CD14-positive monocyte (primary cell): Measurements from ENCODE around the gene CARM1. TPM values are rescaled to one million over a fixed set of nuclear protein-coding genes. Genes with fewer than 3 reads are reported as not detected.
A peak's percentile ranks its signal among the peaks of the same experiment; 100 is the strongest.

Experiments used
- DNase-seq, 3 donors: peaks; one replicate each; pipeline ENCODE4 v3.0.0-alpha.2; 2011 to 2022
- H2AFZ ChIP-seq: 2 replicates; pipeline ENCODE4 v1.6.0; 2012; ENCODE audit warnings: mild to moderate bottlenecking, low read depth, low read length, inconsistent platforms; ENCODE audit not compliant: insufficient read depth, poor library complexity, severe bottlenecking
- H3K27ac ChIP-seq, 2 donors: 1 replicate in 1 of 2; 2 replicates in 1 of 2; pipeline ENCODE4 v1.5.1; 2012 to 2013; ENCODE audit warnings: low read length in 2 of 2, control low read depth in 1 of 2, inconsistent platforms in 1 of 2, low read depth in 1 of 2, mild to moderate bottlenecking in 1 of 2
- H3K27me3 ChIP-seq, 2 donors: one replicate each; pipeline versions ENCODE4 v1.6.0 to v1.6.1; 2011 to 2013; ENCODE audit warnings: low read length in 2 of 2; ENCODE audit not compliant: control insufficient read depth in 2 of 2, insufficient read depth in 2 of 2
- H3K36me3 ChIP-seq, 2 donors: replicated peaks in 1 of 2; 1 replicate in 1 of 2; 2 replicates in 1 of 2; pipeline versions ENCODE4 v1.5.1 to v1.6.1; 2012 to 2013; ENCODE audit warnings: low read length in 2 of 2, control low read depth in 1 of 2, inconsistent platforms in 1 of 2, mild to moderate bottlenecking in 1 of 2; ENCODE audit not compliant: insufficient read depth in 2 of 2, control insufficient read depth in 1 of 2
- H3K4me1 ChIP-seq, 2 donors: 1 replicate in 1 of 2; 2 replicates in 1 of 2; pipeline versions ENCODE4 v1.5.1 to v1.6.1; 2012 to 2013; ENCODE audit warnings: low read length in 2 of 2, control low read depth in 1 of 2, inconsistent platforms in 1 of 2, mild to moderate bottlenecking in 1 of 2, moderate library complexity in 1 of 2; ENCODE audit not compliant: insufficient read depth in 2 of 2, control insufficient read depth in 1 of 2
- H3K4me2 ChIP-seq: replicated peaks from 2 replicates; pipeline ENCODE3; 2012; ENCODE audit warnings: low read length, moderate library complexity, mild to moderate bottlenecking; ENCODE audit not compliant: poor library complexity, severe bottlenecking; ENCODE audit errors: extremely low read depth
- H3K4me3 ChIP-seq, 3 experiments: fragments of 200-600 bp in 1 of 3; sonication (generic) in 1 of 3; replicated peaks in 1 of 3; 1 replicate in 2 of 3; 2 replicates in 1 of 3; pipeline ENCODE4 v1.5.1; 2011 to 2013; ENCODE audit warnings: low read length in 3 of 3, mild to moderate bottlenecking in 3 of 3, control low read depth in 2 of 3, low read depth in 2 of 3, inconsistent platforms in 1 of 3, moderate library complexity in 1 of 3
- H3K79me2 ChIP-seq: 2 replicates; pipeline ENCODE4 v1.6.0; 2012; ENCODE audit warnings: mild to moderate bottlenecking, control low read depth, inconsistent platforms, low read length, moderate library complexity; ENCODE audit not compliant: insufficient read depth
- H3K9ac ChIP-seq: 2 replicates; pipeline ENCODE4 v1.6.0; 2017; ENCODE audit warnings: low read length, mild to moderate bottlenecking; ENCODE audit not compliant: insufficient read depth, poor library complexity, severe bottlenecking
- H3K9me3 ChIP-seq, 2 donors: replicated peaks in 1 of 2; 1 replicate in 1 of 2; 2 replicates in 1 of 2; pipeline versions ENCODE4 v1.5.1 to v1.6.1; 2012 to 2013; ENCODE audit warnings: low read length in 2 of 2, control low read depth in 1 of 2; ENCODE audit not compliant: control insufficient read depth in 1 of 2, insufficient read depth in 1 of 2
- H4K20me1 ChIP-seq: 2 replicates; pipeline ENCODE4 v1.6.0; 2012; ENCODE audit warnings: mild to moderate bottlenecking, low read length, control low read depth, moderate library complexity; ENCODE audit not compliant: insufficient read depth
- H3K27ac Mint-ChIP-seq, 7 donors: one replicate each; pipeline ENCODE4 v1.8.0; 2020; ENCODE audit warnings: mild to moderate bottlenecking in 7 of 7, mixed read lengths in 7 of 7, moderate library complexity in 6 of 7, inconsistent platforms in 2 of 7
- H3K27me3 Mint-ChIP-seq, 3 donors: one replicate each; pipeline ENCODE4 v1.8.0; 2021 to 2022; ENCODE audit warnings: low read depth in 3 of 3, mild to moderate bottlenecking in 3 of 3, mixed read lengths in 3 of 3, moderate library complexity in 3 of 3, inconsistent platforms in 1 of 3
- H3K36me3 Mint-ChIP-seq, 2 donors: one replicate each; pipeline ENCODE4 v1.8.0; 2020; ENCODE audit warnings: mixed read lengths in 2 of 2, inconsistent platforms in 1 of 2, mild to moderate bottlenecking in 1 of 2
- H3K4me1 Mint-ChIP-seq: one replicate; pipeline ENCODE4 v1.8.0; 2020; ENCODE audit warnings: mild to moderate bottlenecking, mixed read lengths
- H3K4me3 Mint-ChIP-seq, 2 donors: one replicate each; pipeline ENCODE4 v1.8.0; 2020; ENCODE audit warnings: mild to moderate bottlenecking in 2 of 2, mixed read lengths in 2 of 2, moderate library complexity in 1 of 2
- H3K9me3 Mint-ChIP-seq, 7 donors: one replicate each; pipeline ENCODE4 v1.8.0; 2020 to 2022; ENCODE audit warnings: mixed read lengths in 7 of 7, mild to moderate bottlenecking in 6 of 7, moderate library complexity in 6 of 7, inconsistent platforms in 2 of 7
- CTCF ChIP-seq: fragments of 200-600 bp; IDR thresholded peaks from one replicate; pipeline ENCODE4 v1.8.0; 2022; ENCODE audit warnings: antibody characterized with exemption, mild to moderate bottlenecking
- WGBS: methylation state at CpG from one replicate; pipeline ENCODE4 v1.1.5; 2013; ENCODE audit warnings: missing lambda C conversion rate; ENCODE audit not compliant: insufficient coverage; 5-methylcytosine and 5-hydroxymethylcytosine counted together
- intact Hi-C, 2 donors: fragments of 100-400 bp; cut with micrococcal nuclease; formaldehyde crosslinking; loops; one replicate each; pipeline versions ENCODE4 v1.15.0 to v1.15.1; 2023
- polyA plus RNA-seq, 3 donors: library from polyadenylated mRNA; depleted of rRNA in 1 of 3; unstranded in 2 of 3; stranded (reverse) in 1 of 3; fragments of 300-500 nt in 2 of 3; fragments of >200 nt in 1 of 3; fragmentation: Illumina TruSeq in 2 of 3; gene quantifications; 1 replicate in 2 of 3; 2 replicates in 1 of 3; pipeline ENCODE4 v1.2.3, GENCODE V29; 2012 to 2021

The CARM1 gene
- polyA plus RNA-seq, 3 donors = 0.17 to 26.3 (median 0.29) TPM

GRCh38 chr19:10907925-10908324 is 36.6 kb downstream of the CARM1 start:
- Mint-ChIP-seq H3K4me3 (no peak overlapping the region), H3K36me3 (peaks cover 37 to 57% of the 10 kb centered on the region in 2 donors), H3K4me1 (peaks cover 2% of the 10 kb centered on the region), H3K27ac (peak overlapping the region in 1 of 7 donors; percentile 35), H3K27me3 (peaks cover 0 to 3% (median 3%) of the 10 kb centered on the region in 3 donors), H3K9me3 (peaks cover 0 to 2% (median 0%) of the 10 kb centered on the region in 7 donors)
- no peaks in the 10 kb centered on the region for H4K20me1 ChIP-seq
- H3K79me2 ChIP-seq = no peaks in the 10 kb centered on the region
- H3K4me2 ChIP-seq = no peak overlapping the region
- WGBS = 76% methylated on average over 10 of the region's 14 CpGs
- no peak overlapping the region for H3K4me3 ChIP-seq
- no peaks in the 10 kb centered on the region for H3K9me3 ChIP-seq
- DNase-seq = no peak
- no peak overlapping the region for H2AFZ ChIP-seq
- intact Hi-C loops = no loop called here
- H3K4me1 ChIP-seq = no peaks in the 10 kb centered on the region
- no peaks in the 10 kb centered on the region for H3K27me3 ChIP-seq
- no peak overlapping the region for H3K9ac ChIP-seq
- peaks cover 39 to 51% of the 10 kb centered on the region in 2 donors for H3K36me3 ChIP-seq
- H3K27ac ChIP-seq = no peak overlapping the region
- no peak for TF ChIP-seq CTCF

DNA sequence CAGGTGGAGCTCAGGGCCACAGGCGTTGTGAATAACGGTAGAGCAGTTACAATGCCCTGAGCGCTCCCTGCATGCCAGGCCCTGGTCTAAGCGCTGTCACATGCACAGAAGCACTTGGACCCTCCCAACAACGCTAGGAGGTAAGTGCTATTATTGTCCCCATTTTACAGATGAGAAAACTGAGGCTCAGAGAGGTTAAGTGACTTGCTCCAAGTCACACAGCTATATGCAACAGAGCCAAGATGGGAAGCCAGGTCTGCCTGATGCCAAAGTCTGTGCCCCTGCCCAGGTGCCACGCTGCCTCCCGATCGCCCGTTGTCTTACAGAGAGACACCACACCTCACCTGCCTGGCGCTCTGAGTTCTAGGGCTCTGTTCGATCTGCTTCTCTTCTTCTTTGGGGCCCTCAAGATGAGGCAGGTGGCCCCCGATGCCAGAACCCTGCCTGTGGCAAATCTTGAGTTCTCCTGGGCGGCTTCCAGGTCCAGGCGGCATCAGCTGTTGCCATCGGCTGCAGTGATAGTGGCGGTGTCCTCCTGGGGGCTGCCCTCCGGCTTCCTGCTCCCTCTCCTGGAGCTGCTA is 37.1 kb downstream of the CARM1 start:
- Histone ChIP-seq H2AFZ (no peak overlapping the region), H4K20me1 (no peaks in the 10 kb centered on the region), H3K9me3 (no peaks in the 10 kb centered on the region), H3K4me3 (no peak overlapping the region), H3K27me3 (no peaks in the 10 kb centered on the region), H3K4me1 (no peaks in the 10 kb centered on the region), H3K36me3 (peaks cover 41 to 53% of the 10 kb centered on the region in 2 donors), H3K27ac (no peak overlapping the region), H3K9ac (no peak overlapping the region), H3K79me2 (no peaks in the 10 kb centered on the region), H3K4me2 (no peak overlapping the region)
- Mint-ChIP-seq H3K36me3 (peaks cover 37 to 60% of the 10 kb centered on the region in 2 donors), H3K9me3 (peaks cover 0 to 2% (median 0%) of the 10 kb centered on the region in 7 donors), H3K27ac (no peak overlapping the region), H3K4me1 (peaks cover 2% of the 10 kb centered on the region), H3K4me3 (no peak overlapping the region), H3K27me3 (peaks cover 0 to 3% (median 3%) of the 10 kb centered on the region in 3 donors)
- no peak for DNase-seq
- intact Hi-C loops = no loop called here
- WGBS = 98% methylated on average over 17 of the region's 17 CpGs
- no peak for TF ChIP-seq CTCF
